Fibroblast of lung (primary cell): ENCODE results near the gene FNDC7. TPM values are rescaled to one million over a fixed set of nuclear protein-coding genes. Genes with fewer than 3 reads are reported as not detected.

Source experiments
- DNase-seq, 2 donors: peaks; one replicate each; pipeline versions ENCODE4 v3.0.0 to v3.0.0-alpha.2; 2010; ENCODE audit warnings: low read depth in 2 of 2
- H2AFZ ChIP-seq: 2 replicates; pipeline ENCODE4 v1.5.1; 2012; ENCODE audit warnings: low read length, control low read depth, inconsistent platforms
- H3K27ac ChIP-seq: 2 replicates; pipeline ENCODE4 v1.5.1; 2011; ENCODE audit warnings: low read length, control low read depth; ENCODE audit not compliant: insufficient read depth
- H3K27me3 ChIP-seq: 2 replicates; pipeline ENCODE4 v1.5.1; 2011; ENCODE audit warnings: mild to moderate bottlenecking, low read length; ENCODE audit not compliant: control insufficient read depth, insufficient read depth
- H3K36me3 ChIP-seq: 2 replicates; pipeline ENCODE4 v1.5.1; 2011; ENCODE audit warnings: low read length; ENCODE audit not compliant: control insufficient read depth, insufficient read depth
- H3K4me1 ChIP-seq: 2 replicates; pipeline ENCODE4 v1.5.1; 2011; ENCODE audit warnings: low read length; ENCODE audit not compliant: control insufficient read depth, insufficient read depth; ENCODE audit errors: extremely low read depth
- H3K4me2 ChIP-seq: 2 replicates; pipeline ENCODE4 v1.5.1; 2011; ENCODE audit warnings: low read length, control low read depth; ENCODE audit not compliant: insufficient read depth; ENCODE audit errors: extremely low read depth
- H3K4me3 ChIP-seq, 4 experiments: fragments of 200-600 bp in 1 of 4; sonication (generic) in 1 of 4; replicated peaks in 1 of 4; 2 replicates each; pipeline ENCODE4 v1.5.1; 2011 to 2016; ENCODE audit warnings: low read length in 4 of 4, low read depth in 3 of 4, mild to moderate bottlenecking in 3 of 4, control low read depth in 2 of 4, inconsistent platforms in 1 of 4, mixed read lengths in 1 of 4; ENCODE audit not compliant: insufficient read depth in 1 of 4; ENCODE audit errors: control extremely low read depth in 1 of 4
- H3K79me2 ChIP-seq: 2 replicates; pipeline ENCODE4 v1.5.1; 2012; ENCODE audit warnings: mild to moderate bottlenecking, low read length, inconsistent platforms; ENCODE audit not compliant: control insufficient read depth, insufficient read depth
- H3K9ac ChIP-seq: 2 replicates; pipeline ENCODE4 v1.5.1; 2011; ENCODE audit warnings: mild to moderate bottlenecking, low read length, control low read depth; ENCODE audit not compliant: insufficient read depth
- H3K9me3 ChIP-seq: 2 replicates; pipeline ENCODE4 v1.5.1; 2012; ENCODE audit warnings: low read depth, low read length; ENCODE audit not compliant: control insufficient read depth, insufficient read depth
- H4K20me1 ChIP-seq: 2 replicates; pipeline ENCODE4 v1.5.1; 2011; ENCODE audit warnings: low read length; ENCODE audit not compliant: control insufficient read depth, insufficient read depth; ENCODE audit errors: extremely low read depth
- EZH2 ChIP-seq: IDR thresholded peaks from 2 replicates; pipeline ENCODE4 v1.5.1; 2012; ENCODE audit warnings: low read length, control low read depth, mild to moderate bottlenecking; ENCODE audit errors: missing control alignments
- polyA plus RNA-seq, 2 donors: library from polyadenylated mRNA; depleted of rRNA in 1 of 2; stranded (reverse) in 1 of 2; unstranded in 1 of 2; fragments of >200 nt; gene quantifications; 2 replicates each; pipeline ENCODE4 v1.2.1, GENCODE V29; 2011 to 2012; ENCODE audit warnings: missing spikeins in 1 of 2
- total RNA-seq: library from RNA; depleted of rRNA; stranded (reverse); fragments of >200 nt; gene quantifications from 2 replicates; pipeline ENCODE4 v1.2.1, GENCODE V29; 2014
- TF ChIP-seq, protein P1 (sequence below), 2 donors: IDR thresholded peaks in 1 of 2; conservative IDR thresholded peaks in 1 of 2; 1 replicate in 1 of 2; 2 replicates in 1 of 2; pipeline ENCODE4 v1.5.1; 2011 to 2012; ENCODE audit warnings: low read length in 2 of 2, control low read depth in 1 of 2, inconsistent platforms in 1 of 2, low read depth in 1 of 2, mild to moderate bottlenecking in 1 of 2

The FNDC7 gene
- total and polyA plus RNA-seq, 2 donors (not counting 1 experiment from before 2014, with no cell fraction given), result 0.06 to 0.17 TPM

DNA sequence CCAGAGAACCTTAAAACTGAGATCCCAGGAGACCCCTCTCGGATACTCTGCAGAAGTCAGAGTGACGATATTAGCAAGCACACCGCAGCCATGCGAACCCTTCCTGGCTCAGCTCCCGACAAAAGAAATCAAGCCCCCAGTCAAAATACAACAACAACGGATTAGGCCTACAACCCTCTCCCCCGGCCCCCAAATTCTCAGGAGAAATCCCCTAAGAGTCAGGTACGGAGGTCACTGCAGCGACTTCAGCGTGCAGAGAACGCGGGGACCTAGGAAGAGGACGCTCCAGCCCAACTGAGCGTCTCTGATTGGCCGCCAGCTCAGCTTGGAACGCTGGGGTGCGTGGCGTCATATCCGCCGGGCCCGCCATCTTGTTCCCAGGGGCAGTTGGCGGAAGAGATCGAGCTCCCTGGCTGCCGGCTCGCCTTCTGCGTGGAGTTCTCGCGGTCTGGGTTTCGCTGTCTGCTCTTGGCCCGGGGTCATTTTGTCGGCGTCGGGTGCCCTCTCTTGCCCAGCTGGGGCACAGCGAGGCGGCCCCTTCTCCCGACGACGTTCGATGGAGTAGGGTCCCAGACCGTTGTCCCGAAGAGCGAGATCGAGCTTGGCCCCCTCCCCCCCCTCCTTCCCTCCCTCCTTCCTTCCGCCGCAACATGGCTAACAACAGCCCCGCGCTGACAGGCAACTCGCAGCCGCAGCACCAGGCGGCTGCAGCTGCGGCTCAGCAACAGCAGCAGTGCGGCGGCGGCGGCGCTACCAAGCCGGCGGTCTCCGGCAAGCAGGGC, 20.6 kb upstream of the FNDC7 start, which contains the start of gene PRPF38B:
PRPF38B (plus strand) TSS at position 369 of the 782 bp plus-strand sequence; CDS start at position 651, 282 bp downstream.
- peaks cover 6% of the 10 kb centered on the region for H3K36me3 ChIP-seq
- H3K27ac ChIP-seq, result peak within 1 kb of the TSS; percentile 96
- H4K20me1 ChIP-seq, result no peaks in the 10 kb centered on the region
- peak within 1 kb of the TSS; percentile 85 to 98 (median 93) for H3K4me3 ChIP-seq
- H3K27me3 ChIP-seq, result no peaks in the 10 kb centered on the region
- TF ChIP-seq, protein P1, sequence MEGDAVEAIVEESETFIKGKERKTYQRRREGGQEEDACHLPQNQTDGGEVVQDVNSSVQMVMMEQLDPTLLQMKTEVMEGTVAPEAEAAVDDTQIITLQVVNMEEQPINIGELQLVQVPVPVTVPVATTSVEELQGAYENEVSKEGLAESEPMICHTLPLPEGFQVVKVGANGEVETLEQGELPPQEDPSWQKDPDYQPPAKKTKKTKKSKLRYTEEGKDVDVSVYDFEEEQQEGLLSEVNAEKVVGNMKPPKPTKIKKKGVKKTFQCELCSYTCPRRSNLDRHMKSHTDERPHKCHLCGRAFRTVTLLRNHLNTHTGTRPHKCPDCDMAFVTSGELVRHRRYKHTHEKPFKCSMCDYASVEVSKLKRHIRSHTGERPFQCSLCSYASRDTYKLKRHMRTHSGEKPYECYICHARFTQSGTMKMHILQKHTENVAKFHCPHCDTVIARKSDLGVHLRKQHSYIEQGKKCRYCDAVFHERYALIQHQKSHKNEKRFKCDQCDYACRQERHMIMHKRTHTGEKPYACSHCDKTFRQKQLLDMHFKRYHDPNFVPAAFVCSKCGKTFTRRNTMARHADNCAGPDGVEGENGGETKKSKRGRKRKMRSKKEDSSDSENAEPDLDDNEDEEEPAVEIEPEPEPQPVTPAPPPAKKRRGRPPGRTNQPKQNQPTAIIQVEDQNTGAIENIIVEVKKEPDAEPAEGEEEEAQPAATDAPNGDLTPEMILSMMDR (conservative IDR thresholded peaks at IDR 0.05 in 1 of 2, IDR thresholded peaks at IDR 0.05 in 1 of 2; ENCODE audit: low read depth in 1 of 2, low read length in 2 of 2), result no peak
- no peak for TF ChIP-seq EZH2
- no peaks in the 10 kb centered on the region for H3K4me1 ChIP-seq
- H3K9me3 ChIP-seq, result no peaks in the 10 kb centered on the region
- H3K79me2 ChIP-seq, result peaks cover 57% of the 10 kb centered on the region
- H3K4me2 ChIP-seq, result peak within 1 kb of the TSS; percentile 99
- H3K9ac ChIP-seq, result peak within 1 kb of the TSS; percentile 91
- DNase-seq, result peak; percentile 90
- H2AFZ ChIP-seq, result peak within 1 kb of the TSS; percentile 82

GRCh38 chr1:108692724-108693655, 19.7 kb upstream of the FNDC7 start:
- peak overlapping the region; percentile 96 for H3K27ac ChIP-seq
- peak overlapping the region; percentile 31 for H2AFZ ChIP-seq
- DNase-seq, result peak; percentile 74 to 86
- H3K4me1 ChIP-seq, result no peaks in the 10 kb centered on the region
- H3K4me3 ChIP-seq, result peak overlapping the region; percentile 85 to 98 (median 93)
- TF ChIP-seq, protein P1 (conservative IDR thresholded peaks at IDR 0.05 in 1 of 2, IDR thresholded peaks at IDR 0.05 in 1 of 2; ENCODE audit: low read depth in 1 of 2, low read length in 2 of 2), result peak; percentile 18 to 35
- TF ChIP-seq EZH2, result no peak
- peaks cover 7% of the 10 kb centered on the region for H3K36me3 ChIP-seq
- peak overlapping the region; percentile 91 for H3K9ac ChIP-seq
- peaks cover 58% of the 10 kb centered on the region for H3K79me2 ChIP-seq
- H4K20me1 ChIP-seq, result no peaks in the 10 kb centered on the region
- no peaks in the 10 kb centered on the region for H3K27me3 ChIP-seq
- H3K4me2 ChIP-seq, result peak overlapping the region; percentile 73
- H3K9me3 ChIP-seq, result no peaks in the 10 kb centered on the region

DNA sequence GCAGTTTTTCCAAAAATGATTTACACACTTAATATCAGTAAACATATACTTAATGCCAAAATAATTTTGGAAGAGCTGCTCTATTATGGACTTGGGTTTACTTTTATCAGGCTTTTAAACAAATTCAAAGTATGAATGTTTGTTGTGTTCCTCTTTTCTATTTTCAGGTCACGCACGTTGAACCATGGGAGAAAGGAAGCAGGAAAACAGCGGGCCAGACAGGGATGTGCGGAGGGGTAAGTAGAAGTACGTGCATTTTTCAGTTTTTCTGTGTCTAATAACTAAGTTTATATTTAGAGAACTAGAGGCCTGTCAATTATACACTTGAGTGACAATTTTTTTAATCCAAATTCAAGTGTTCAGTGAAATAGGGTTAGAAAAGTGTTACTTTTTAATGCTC, 17.2 kb upstream of the FNDC7 start:
- H2AFZ ChIP-seq, result no peak overlapping the region
- peak overlapping the region in 2 of 4 experiments; percentile 85 to 98 for H3K4me3 ChIP-seq
- H3K79me2 ChIP-seq, result peaks cover 60% of the 10 kb centered on the region
- no peaks in the 10 kb centered on the region for H3K4me1 ChIP-seq
- peaks cover 22% of the 10 kb centered on the region for H3K36me3 ChIP-seq
- no peaks in the 10 kb centered on the region for H3K9me3 ChIP-seq
- no peak for DNase-seq
- TF ChIP-seq EZH2, result no peak
- TF ChIP-seq, protein P1 (conservative IDR thresholded peaks at IDR 0.05 in 1 of 2, IDR thresholded peaks at IDR 0.05 in 1 of 2; ENCODE audit: low read depth in 1 of 2, low read length in 2 of 2), result no peak
- H3K9ac ChIP-seq, result no peak overlapping the region
- H3K27me3 ChIP-seq, result no peaks in the 10 kb centered on the region
- H3K4me2 ChIP-seq, result peak overlapping the region; percentile 73
- no peak overlapping the region for H3K27ac ChIP-seq
- no peaks in the 10 kb centered on the region for H4K20me1 ChIP-seq
